GM12874 (cell line): ENCODE data around the gene RARB.

Source experiments
- CTCF ChIP-seq: IDR thresholded peaks from 2 replicates; pipeline ENCODE4 v1.5.1; 2011; ENCODE audit warnings: low read depth, mild to moderate bottlenecking, control low read depth, low read length, moderate library complexity; ENCODE audit not compliant: insufficient read depth

Gene RARB

GRCh38 chr3:25554376-25554775, 126.3 kb downstream of the RARB start:
- TF ChIP-seq CTCF = no peak

- TF ChIP-seq CTCF = no peak
Measured at GRCh38 chr3:25555695-25556437, 127.8 kb downstream of the RARB start.

- no peak for TF ChIP-seq CTCF
Measured at GRCh38 chr3:25556447-25556846, 128.4 kb downstream of the RARB start.

- TF ChIP-seq CTCF = no peak
Measured at GRCh38 chr3:25557694-25558093, 129.6 kb downstream of the RARB start.

GRCh38 chr3:25558121-25558520, 130.1 kb downstream of the RARB start:
- no peak for TF ChIP-seq CTCF

DNA sequence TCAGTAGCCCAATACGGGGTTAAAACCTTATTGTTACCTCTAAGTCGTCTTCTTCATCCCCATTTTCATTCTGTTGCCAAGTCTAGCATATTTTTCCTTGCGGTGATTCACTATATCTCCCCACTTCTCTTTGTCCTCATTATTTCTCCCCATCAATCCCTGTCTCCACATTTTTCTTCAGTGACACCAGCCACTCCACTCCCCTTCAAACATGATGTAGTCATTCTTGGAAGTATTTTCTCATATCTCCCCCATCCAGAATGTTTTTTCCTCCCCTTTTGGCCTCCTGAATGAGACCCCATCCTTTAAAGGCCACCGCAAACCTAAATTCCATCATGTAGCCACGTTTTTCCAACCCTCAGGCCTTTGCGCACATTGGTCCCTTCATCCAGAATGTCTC, 130.7 kb downstream of the RARB start:
- no peak for TF ChIP-seq CTCF

GRCh38 chr3:25563601-25564000, 135.5 kb downstream of the RARB start:
- TF ChIP-seq CTCF = no peak

DNA sequence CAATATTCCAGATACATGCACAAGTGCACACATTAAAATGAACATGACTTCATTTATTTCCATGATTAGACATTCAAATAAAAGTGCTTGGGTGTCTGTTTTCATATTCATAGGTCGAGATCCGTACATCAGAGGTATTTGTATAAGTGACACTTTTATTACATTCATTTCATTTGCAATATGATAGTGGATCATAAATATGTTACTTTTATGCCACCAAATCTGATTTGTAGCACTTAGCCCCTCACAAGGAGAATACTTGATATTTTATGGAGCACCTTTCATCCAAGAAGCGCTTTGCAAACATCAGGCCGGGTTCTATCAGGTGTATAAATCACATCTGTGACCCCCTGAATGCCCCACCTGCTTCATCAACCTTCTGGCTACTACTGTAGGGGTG, 136.0 kb downstream of the RARB start:
- no peak for TF ChIP-seq CTCF
